ENCODE results near the gene RAC2.

Gene RAC2

GRCh38 chr22:37184816-37185541 is 59.1 kb downstream of the RAC2 start:
- no peak for DNase-seq

GRCh38 chr22:37184380-37184755 is 59.7 kb downstream of the RAC2 start:
- DNase-seq, result no peak

- DNase-seq, result no peak
Measured at GRCh38 chr22:37183432-37184379, 60.4 kb downstream of the RAC2 start.

- no peak for DNase-seq
Measured at GRCh38 chr22:37182949-37183245, 61.2 kb downstream of the RAC2 start.

GRCh38 chr22:37182101-37182948 is 61.7 kb downstream of the RAC2 start:
- DNase-seq, result no peak

- no peak for DNase-seq
Measured at GRCh38 chr22:37181681-37182080, 62.4 kb downstream of the RAC2 start.

GRCh38 chr22:37180531-37181231 is 63.4 kb downstream of the RAC2 start:
- no peak for DNase-seq

- DNase-seq, result no peak
Measured at GRCh38 chr22:37179622-37180420, 64.2 kb downstream of the RAC2 start.

GRCh38 chr22:37179126-37179470 is 65.0 kb downstream of the RAC2 start:
- DNase-seq, result no peak

- DNase-seq, result no peak
Measured at GRCh38 chr22:37178350-37179125, 65.5 kb downstream of the RAC2 start.

GRCh38 chr22:37177755-37178154 is 66.3 kb downstream of the RAC2 start:
- DNase-seq, result no peak

GRCh38 chr22:37177221-37177620 is 66.8 kb downstream of the RAC2 start:
- DNase-seq, result no peak

GRCh38 chr22:37176464-37177061 is 67.5 kb downstream of the RAC2 start:
- DNase-seq, result no peak

GRCh38 chr22:37175414-37176281 is 68.4 kb downstream of the RAC2 start:
- DNase-seq, result no peak

Data from NCI-H345 (cell line).